Measurements from ENCODE around the gene FGF14. TPM values are rescaled to one million over a fixed set of nuclear protein-coding genes. Genes with fewer than 3 reads are reported as not detected.

The FGF14 gene
- total RNA-seq (3.3 TPM), polyA plus RNA-seq (ENCODE audit: insufficient read depth, low read depth, low replicate concordance) (0.47 TPM)
- long read RNA-seq, donor 1, result 0 reads
- long read RNA-seq, donor 2, result 0 reads
- long read RNA-seq, donor 3, result 0 reads
- long read RNA-seq, donor 4, result 0 reads
- long read RNA-seq, donor 5, result 0 reads
- long read RNA-seq, donor 6, result 0 reads
- long read RNA-seq, donor 7, partial matches to known transcripts, result 0 of 2 reads
- long read RNA-seq, donor 7, other reads (novel, unspliced or antisense), result 2 of 2 reads
- long read RNA-seq, donor 8, result 0 reads
- long read RNA-seq, donor 9, result 0 reads
- long read RNA-seq, donor 10, result 0 reads

- no peak for FAIRE-seq
- H3K27ac ChIP-seq (ENCODE audit: low read depth in 2 of 2, low read length in 2 of 2), result no peak within 1 kb of the TSS
- DNase-seq, result peak in 1 of 5 donors; percentile 2
- peak within 1 kb of the TSS in 2 of 3 donors; percentile 55 to 69 for H3K4me3 ChIP-seq (ENCODE audit: low read length in 3 of 3)
- no peaks in the 10 kb centered on the region for H3K9me3 ChIP-seq (ENCODE audit: control insufficient read depth in 2 of 3, insufficient read depth in 1 of 3, low read length in 3 of 3)
- TF ChIP-seq CTCF (IDR thresholded peaks at IDR 0.05; ENCODE audit: borderline replicate concordance, extremely low read depth, insufficient read depth), result no peak
- peaks cover 0 to 2% (median 0%) of the 10 kb centered on the region in 3 donors for H3K4me1 ChIP-seq (ENCODE audit: control insufficient read depth in 2 of 3, insufficient read depth in 2 of 3, low read depth in 1 of 3, low read length in 3 of 3)
- intact Hi-C loops (cut with DNase I), result no loop called here
- H3K36me3 ChIP-seq (ENCODE audit: control insufficient read depth in 2 of 3, insufficient read depth in 3 of 3, low read length in 3 of 3), result no peaks in the 10 kb centered on the region
- H3K27me3 ChIP-seq (ENCODE audit: control insufficient read depth, insufficient read depth, low read length), result peaks cover 15% of the 10 kb centered on the region
- peak within 1 kb of the TSS in 1 of 3 donors; percentile 42 for H3K9ac ChIP-seq (ENCODE audit: low read length in 3 of 3)
These were observed at the start of gene FGF14 for GRCh38 chr13:102401766-102402165. Gene FGF14, minus strand, starts transcription at chr13:102402048.

- Histone ChIP-seq H3K27ac (ENCODE audit: low read depth in 2 of 2, low read length in 2 of 2) (no peak overlapping the region), H3K27me3 (ENCODE audit: control insufficient read depth, insufficient read depth, low read length) (no peaks in the 10 kb centered on the region), H3K4me3 (ENCODE audit: low read length in 3 of 3) (no peak overlapping the region), H3K36me3 (ENCODE audit: control insufficient read depth in 2 of 3, insufficient read depth in 3 of 3, low read length in 3 of 3) (no peaks in the 10 kb centered on the region), H3K4me1 (ENCODE audit: control insufficient read depth in 2 of 3, insufficient read depth in 2 of 3, low read depth in 1 of 3, low read length in 3 of 3) (peaks cover 0 to 6% (median 0%) of the 10 kb centered on the region in 3 donors), H3K9me3 (ENCODE audit: control insufficient read depth in 2 of 3, insufficient read depth in 1 of 3, low read length in 3 of 3) (no peaks in the 10 kb centered on the region), H3K9ac (ENCODE audit: low read length in 3 of 3) (no peak overlapping the region)
- TF ChIP-seq CTCF (IDR thresholded peaks at IDR 0.05; ENCODE audit: borderline replicate concordance, extremely low read depth, insufficient read depth), result no peak
- intact Hi-C loops (cut with DNase I), result no loop called here
- DNase-seq, result no peak
- FAIRE-seq, result no peak
These were observed 41.4 kb upstream of the FGF14 start for GRCh38 chr13:102443249-102443648.

DNA sequence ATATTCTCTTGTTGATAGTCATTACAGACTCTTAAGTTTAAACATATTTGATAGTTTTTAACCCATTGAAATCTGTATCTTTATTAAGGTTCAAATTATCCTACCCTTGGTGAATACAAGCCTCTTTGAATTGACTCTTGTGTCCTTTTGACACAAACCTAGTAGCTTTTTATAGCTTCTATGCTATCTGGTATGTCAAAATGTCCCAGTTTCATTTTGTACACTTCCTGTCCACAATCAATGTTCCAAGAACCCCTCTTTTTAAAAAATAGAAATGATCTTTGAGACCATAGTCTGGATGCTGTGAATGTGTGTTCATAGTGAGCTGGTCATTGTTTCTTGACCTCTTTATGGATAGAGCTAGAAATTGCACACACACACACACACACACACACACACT lies 39.2 kb upstream of the FGF14 start:
- FAIRE-seq (no peak), DNase-seq (no peak)
- Histone ChIP-seq H3K27me3 (ENCODE audit: control insufficient read depth, insufficient read depth, low read length) (no peaks in the 10 kb centered on the region), H3K27ac (ENCODE audit: low read depth in 2 of 2, low read length in 2 of 2) (no peak overlapping the region), H3K4me1 (ENCODE audit: control insufficient read depth in 2 of 3, insufficient read depth in 2 of 3, low read depth in 1 of 3, low read length in 3 of 3) (peaks cover 0 to 6% (median 0%) of the 10 kb centered on the region in 3 donors), H3K36me3 (ENCODE audit: control insufficient read depth in 2 of 3, insufficient read depth in 3 of 3, low read length in 3 of 3) (no peaks in the 10 kb centered on the region), H3K4me3 (ENCODE audit: low read length in 3 of 3) (no peak overlapping the region), H3K9me3 (ENCODE audit: control insufficient read depth in 2 of 3, insufficient read depth in 1 of 3, low read length in 3 of 3) (no peaks in the 10 kb centered on the region), H3K9ac (ENCODE audit: low read length in 3 of 3) (no peak overlapping the region)
- intact Hi-C loops (cut with DNase I), result no loop called here
- TF ChIP-seq CTCF (IDR thresholded peaks at IDR 0.05; ENCODE audit: borderline replicate concordance, extremely low read depth, insufficient read depth), result no peak

All from kidney (tissue), 22 donors.